Measurements from ENCODE around the gene TMEM170A. TPM values are rescaled to one million over a fixed set of nuclear protein-coding genes. Genes with fewer than 3 reads are reported as not detected.
"Not testable (repeated sequence)": the region's sequence is repeated elsewhere in the genome, so short reads cannot be mapped to it uniquely, and the experiment has no call there.

Gene TMEM170A
- total RNA-seq, 6 experiments from 2014 or later: 9.4 to 15.5 (median 12.8) TPM

DNA sequence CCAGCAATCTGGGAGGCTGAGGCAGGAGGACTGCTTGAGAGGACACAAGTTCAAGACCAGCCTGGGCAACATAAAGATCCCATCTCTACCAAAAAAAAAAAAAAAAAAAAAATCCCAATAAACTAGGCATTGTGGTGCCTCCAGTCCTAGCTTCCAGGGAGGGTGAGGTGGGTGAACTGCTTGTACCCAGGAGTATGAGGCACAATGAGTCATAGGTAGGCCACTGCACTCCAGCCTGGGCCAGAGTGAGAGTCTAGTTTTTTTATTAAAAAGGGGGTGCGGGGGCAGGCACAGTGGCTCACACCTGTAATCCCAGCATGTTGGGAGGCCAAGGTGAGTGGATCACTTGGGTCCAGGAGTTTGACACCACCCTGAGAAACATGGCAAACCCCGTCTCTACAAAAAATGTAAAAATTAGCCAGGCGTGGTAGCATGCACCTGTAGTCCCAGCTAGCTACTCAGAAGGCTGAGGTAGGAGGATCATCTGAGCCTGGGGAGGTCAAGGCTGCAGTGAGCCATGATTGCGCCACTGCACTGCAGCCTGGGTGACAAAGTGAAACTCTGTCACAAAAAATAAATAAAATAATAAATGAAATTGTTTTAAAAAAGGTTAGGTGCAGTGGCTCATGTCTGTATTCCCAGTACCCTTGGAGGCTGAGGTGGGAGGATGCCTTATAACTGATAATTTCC is 38.6 kb upstream of the TMEM170A start:
- H3K36me3 ChIP-seq: no peaks in the 10 kb centered on the region
- H3K27me3 ChIP-seq: no peaks in the 10 kb centered on the region
- TF ChIP-seq, protein P1, sequence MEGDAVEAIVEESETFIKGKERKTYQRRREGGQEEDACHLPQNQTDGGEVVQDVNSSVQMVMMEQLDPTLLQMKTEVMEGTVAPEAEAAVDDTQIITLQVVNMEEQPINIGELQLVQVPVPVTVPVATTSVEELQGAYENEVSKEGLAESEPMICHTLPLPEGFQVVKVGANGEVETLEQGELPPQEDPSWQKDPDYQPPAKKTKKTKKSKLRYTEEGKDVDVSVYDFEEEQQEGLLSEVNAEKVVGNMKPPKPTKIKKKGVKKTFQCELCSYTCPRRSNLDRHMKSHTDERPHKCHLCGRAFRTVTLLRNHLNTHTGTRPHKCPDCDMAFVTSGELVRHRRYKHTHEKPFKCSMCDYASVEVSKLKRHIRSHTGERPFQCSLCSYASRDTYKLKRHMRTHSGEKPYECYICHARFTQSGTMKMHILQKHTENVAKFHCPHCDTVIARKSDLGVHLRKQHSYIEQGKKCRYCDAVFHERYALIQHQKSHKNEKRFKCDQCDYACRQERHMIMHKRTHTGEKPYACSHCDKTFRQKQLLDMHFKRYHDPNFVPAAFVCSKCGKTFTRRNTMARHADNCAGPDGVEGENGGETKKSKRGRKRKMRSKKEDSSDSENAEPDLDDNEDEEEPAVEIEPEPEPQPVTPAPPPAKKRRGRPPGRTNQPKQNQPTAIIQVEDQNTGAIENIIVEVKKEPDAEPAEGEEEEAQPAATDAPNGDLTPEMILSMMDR (IDR thresholded peaks at IDR 0.05): no peak
- no peak for TF ChIP-seq POLR2A (IDR thresholded peaks at IDR 0.05)
- H3K4me1 ChIP-seq: no peaks in the 10 kb centered on the region
- no peaks in the 10 kb centered on the region for H3K9me3 ChIP-seq
- WGBS (ENCODE audit: insufficient coverage, low coverage, low lambda C conversion rate, missing lambda C conversion rate): 93% methylated on average over 2 of the region's 4 CpGs
- intact Hi-C loops (cut with DNase I): no loop called here
- no peak overlapping the region for H3K4me3 ChIP-seq
- H3K27ac ChIP-seq: no peak overlapping the region
- DNase-seq (no peak), ATAC-seq (no peak)

DNA sequence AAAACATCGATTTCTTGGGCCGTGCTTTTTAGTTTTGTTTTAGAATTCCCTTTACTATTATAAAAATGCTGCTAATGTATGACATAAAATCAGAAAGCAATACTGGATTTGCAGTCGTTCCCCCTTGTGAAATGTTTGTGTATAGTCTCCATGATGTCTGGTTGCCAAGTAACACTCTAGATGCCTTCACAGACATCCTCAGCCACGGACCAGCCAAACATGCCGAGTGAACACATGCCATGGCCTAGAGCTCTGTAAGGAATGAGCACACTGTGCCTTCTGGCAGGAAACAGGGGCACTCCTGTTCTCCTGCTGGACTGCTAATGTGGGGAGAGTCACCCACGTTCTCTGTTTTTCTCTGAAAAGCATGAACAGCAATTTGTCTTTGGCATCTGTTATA is 37.3 kb upstream of the TMEM170A start:
- H3K27ac ChIP-seq; H3K9me3 ChIP-seq; DNase-seq; H3K4me1 ChIP-seq; intact Hi-C loops (cut with DNase I); ATAC-seq; H3K4me3 ChIP-seq; H3K27me3 ChIP-seq; H3K36me3 ChIP-seq: not testable (repeated sequence)
- 53% methylated on average over 6 of the region's 6 CpGs for WGBS (ENCODE audit: insufficient coverage, low coverage, low lambda C conversion rate, missing lambda C conversion rate)

DNA sequence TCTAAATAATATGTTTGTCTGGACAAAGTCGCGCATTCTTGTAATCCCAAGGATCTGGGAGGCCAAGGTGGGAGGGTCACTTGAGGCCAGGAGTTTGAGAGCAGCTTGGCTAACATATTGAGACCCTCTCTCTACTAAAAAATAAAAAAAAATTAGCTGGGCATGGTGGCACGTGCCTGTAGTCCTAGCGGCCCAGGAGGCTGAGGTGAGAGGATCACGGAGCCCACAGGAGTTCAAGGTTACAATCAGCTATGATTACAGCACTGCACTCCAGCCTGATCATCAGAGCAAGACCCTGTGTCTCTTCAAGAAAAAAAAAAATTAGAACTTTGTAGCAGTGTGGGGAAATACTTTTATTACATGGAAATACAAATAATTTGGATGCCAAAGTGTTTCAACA is 36.9 kb upstream of the TMEM170A start:
- DNase-seq (no peak), ATAC-seq (no peak)
- H3K27me3 ChIP-seq: no peaks in the 10 kb centered on the region
- H3K9me3 ChIP-seq: no peaks in the 10 kb centered on the region
- no peaks in the 10 kb centered on the region for H3K36me3 ChIP-seq
- no peak overlapping the region for H3K4me3 ChIP-seq
- 80% methylated on average over 5 of the region's 5 CpGs for WGBS (ENCODE audit: insufficient coverage, low coverage, low lambda C conversion rate, missing lambda C conversion rate)
- intact Hi-C loops (cut with DNase I): no loop called here
- no peak overlapping the region for H3K27ac ChIP-seq
- H3K4me1 ChIP-seq: no peaks in the 10 kb centered on the region
- TF ChIP-seq POLR2A (IDR thresholded peaks at IDR 0.05): no peak
- TF ChIP-seq, protein P1 (IDR thresholded peaks at IDR 0.05): no peak

DNA sequence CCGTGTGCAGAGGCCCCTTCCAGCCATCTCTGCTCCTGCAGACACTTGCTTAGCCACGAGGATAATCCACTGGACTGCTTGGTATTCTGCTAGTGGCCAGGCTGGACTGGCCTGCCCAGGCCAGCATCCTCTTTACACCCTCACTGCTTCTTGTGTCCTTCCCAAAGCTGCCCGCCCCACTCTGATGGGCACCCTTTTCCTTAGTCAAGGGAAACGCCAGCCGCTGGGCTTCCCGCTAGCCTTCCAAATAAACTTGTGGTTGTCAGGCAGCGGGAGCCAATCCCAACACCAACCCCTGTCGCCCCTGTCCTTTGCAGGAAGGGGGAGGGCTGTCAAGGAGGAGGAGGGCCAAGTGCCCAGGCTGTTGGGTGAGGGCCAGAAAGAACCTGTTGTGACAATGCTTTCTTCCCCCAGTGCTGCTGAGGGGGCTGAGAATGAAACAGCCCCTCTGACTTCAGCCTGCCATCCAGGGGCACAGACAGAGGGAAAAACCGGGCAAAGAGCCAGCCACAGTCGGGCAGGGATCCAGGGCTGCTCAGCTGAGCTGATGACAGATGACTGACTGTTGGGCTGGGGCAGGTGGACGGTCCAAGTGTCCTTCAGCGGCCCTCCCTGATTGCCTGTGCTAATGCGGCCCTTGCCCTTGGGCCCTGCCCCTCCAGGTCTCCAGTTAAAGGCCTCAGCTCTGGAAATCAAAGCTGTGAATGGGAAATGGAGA is 34.3 kb upstream of the TMEM170A start:
- ATAC-seq: peak; percentile 58 to 76 (median 69)
- H3K9me3 ChIP-seq; H3K27ac ChIP-seq; H3K4me1 ChIP-seq; intact Hi-C loops (cut with DNase I); H3K36me3 ChIP-seq; H3K4me3 ChIP-seq; H3K27me3 ChIP-seq: not testable (repeated sequence)
- WGBS (ENCODE audit: insufficient coverage, low coverage, low lambda C conversion rate, missing lambda C conversion rate): 22% methylated on average over 3 of the region's 13 CpGs
- peak; percentile 54 to 68 (median 64) for DNase-seq

DNA sequence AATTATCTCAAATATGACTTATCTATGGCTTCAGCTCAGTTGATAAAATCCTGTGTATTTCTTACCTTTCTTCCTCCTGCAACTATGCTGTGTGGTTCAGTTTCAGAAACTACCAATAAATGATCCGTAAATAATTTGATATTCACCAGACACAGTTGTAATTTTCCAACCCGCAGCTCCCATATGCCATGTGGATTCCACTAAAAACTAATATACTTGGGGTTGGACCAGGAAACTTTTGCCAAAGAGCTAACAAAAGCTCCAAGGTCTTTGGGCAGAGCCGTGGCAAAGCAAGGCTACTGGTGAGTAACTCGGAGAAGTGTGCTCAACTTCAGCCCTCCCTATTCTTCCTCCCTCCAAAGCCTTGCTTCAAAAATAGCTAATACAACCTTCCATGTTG is 33.1 kb upstream of the TMEM170A start:
- intact Hi-C loops (cut with DNase I): no loop called here

More for the DNA sequence above, 33.1 kb upstream of the TMEM170A start:
- DNase-seq (no peak), ATAC-seq (no peak)
- TF ChIP-seq, protein P1 (IDR thresholded peaks at IDR 0.05): no peak
- no peak for TF ChIP-seq POLR2A (IDR thresholded peaks at IDR 0.05)
- H3K9me3 ChIP-seq: no peaks in the 10 kb centered on the region
- no peak overlapping the region for H3K27ac ChIP-seq
- H3K27me3 ChIP-seq: no peaks in the 10 kb centered on the region
- WGBS (ENCODE audit: insufficient coverage, low coverage, low lambda C conversion rate, missing lambda C conversion rate): 71% methylated on average over 4 of the region's 4 CpGs
- no peaks in the 10 kb centered on the region for H3K36me3 ChIP-seq
- no peak overlapping the region for H3K4me3 ChIP-seq
- H3K4me1 ChIP-seq: no peaks in the 10 kb centered on the region

Measured in right lobe of liver (tissue), 6 donors.